GM12864 (cell line): ENCODE data around the gene IMMP2L.

ENCODE experiments used
- DNase-seq: peaks from one replicate; pipeline ENCODE4 v3.0.0-alpha.2; 2011; ENCODE audit warnings: low read depth
- H3K4me3 ChIP-seq: 2 replicates; pipeline ENCODE4 v1.5.1; 2011; ENCODE audit warnings: mild to moderate bottlenecking, low read depth, low read length, control low read depth
- TF ChIP-seq, protein P1 (sequence below): IDR thresholded peaks from 2 replicates; pipeline ENCODE4 v1.5.1; 2011; ENCODE audit warnings: low read depth, mild to moderate bottlenecking, moderate library complexity, low read length, control low read depth, inconsistent platforms; ENCODE audit errors: missing control alignments

IMMP2L gene

DNA sequence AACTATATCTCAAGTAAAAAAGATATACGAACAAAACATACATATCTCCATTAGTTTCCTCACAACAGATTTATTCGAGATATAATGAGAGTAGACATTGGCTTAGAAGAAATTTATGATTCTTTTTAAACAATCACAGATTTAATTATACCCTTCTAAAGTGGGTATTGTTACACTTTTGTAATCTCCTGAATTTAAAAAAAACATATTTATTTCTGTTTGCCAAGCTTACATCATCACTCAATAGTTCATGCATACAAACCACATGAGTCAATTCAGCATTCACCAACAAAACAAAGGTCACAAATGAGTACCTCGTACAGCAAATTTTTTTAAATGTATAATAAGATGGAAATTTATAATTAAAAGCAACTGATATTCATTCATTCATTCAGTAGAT lies 453.8 kb downstream of the IMMP2L start:
- no peak for DNase-seq
- no peak overlapping the region for H3K4me3 ChIP-seq
- TF ChIP-seq, protein P1, sequence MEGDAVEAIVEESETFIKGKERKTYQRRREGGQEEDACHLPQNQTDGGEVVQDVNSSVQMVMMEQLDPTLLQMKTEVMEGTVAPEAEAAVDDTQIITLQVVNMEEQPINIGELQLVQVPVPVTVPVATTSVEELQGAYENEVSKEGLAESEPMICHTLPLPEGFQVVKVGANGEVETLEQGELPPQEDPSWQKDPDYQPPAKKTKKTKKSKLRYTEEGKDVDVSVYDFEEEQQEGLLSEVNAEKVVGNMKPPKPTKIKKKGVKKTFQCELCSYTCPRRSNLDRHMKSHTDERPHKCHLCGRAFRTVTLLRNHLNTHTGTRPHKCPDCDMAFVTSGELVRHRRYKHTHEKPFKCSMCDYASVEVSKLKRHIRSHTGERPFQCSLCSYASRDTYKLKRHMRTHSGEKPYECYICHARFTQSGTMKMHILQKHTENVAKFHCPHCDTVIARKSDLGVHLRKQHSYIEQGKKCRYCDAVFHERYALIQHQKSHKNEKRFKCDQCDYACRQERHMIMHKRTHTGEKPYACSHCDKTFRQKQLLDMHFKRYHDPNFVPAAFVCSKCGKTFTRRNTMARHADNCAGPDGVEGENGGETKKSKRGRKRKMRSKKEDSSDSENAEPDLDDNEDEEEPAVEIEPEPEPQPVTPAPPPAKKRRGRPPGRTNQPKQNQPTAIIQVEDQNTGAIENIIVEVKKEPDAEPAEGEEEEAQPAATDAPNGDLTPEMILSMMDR: no peak

GRCh38 chr7:111108000-111108399 lies 454.3 kb downstream of the IMMP2L start:
- H3K4me3 ChIP-seq: no peak overlapping the region
- DNase-seq: no peak
- TF ChIP-seq, protein P1: no peak

- no peak for DNase-seq
- TF ChIP-seq, protein P1: no peak
- no peak overlapping the region for H3K4me3 ChIP-seq
Measured at GRCh38 chr7:111107579-111107978, 454.7 kb downstream of the IMMP2L start.

GRCh38 chr7:111105269-111105668 lies 457.0 kb downstream of the IMMP2L start:
- no peak overlapping the region for H3K4me3 ChIP-seq
- DNase-seq: no peak
- TF ChIP-seq, protein P1: no peak

- no peak overlapping the region for H3K4me3 ChIP-seq
- TF ChIP-seq, protein P1: no peak
- DNase-seq: no peak
Measured at GRCh38 chr7:111104710-111105109, 457.6 kb downstream of the IMMP2L start.

GRCh38 chr7:111103678-111104274 lies 458.5 kb downstream of the IMMP2L start:
- H3K4me3 ChIP-seq: no peak overlapping the region
- TF ChIP-seq, protein P1: no peak
- DNase-seq: no peak

DNA sequence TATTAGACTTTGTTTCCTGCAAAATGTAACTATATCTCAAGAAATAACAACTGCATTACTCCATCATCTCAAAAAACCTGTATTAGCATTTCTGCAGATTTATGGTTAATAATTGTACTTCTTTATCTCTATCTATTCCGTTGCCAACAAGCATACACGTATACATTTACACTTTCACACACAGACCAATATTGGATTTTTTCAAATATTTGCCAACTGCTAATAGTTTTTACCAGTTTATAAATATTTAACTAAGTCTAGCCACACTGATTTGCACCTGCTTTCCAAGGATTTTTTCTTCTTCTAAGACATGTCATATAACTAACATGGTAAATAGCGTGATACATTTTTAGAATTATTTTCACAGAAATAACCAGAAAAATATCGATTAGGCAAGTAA lies 459.2 kb downstream of the IMMP2L start:
- TF ChIP-seq, protein P1: no peak

More for the DNA sequence above, 459.2 kb downstream of the IMMP2L start:
- no peak for DNase-seq
- H3K4me3 ChIP-seq: no peak overlapping the region
